Effector memory CD4-positive, alpha-beta T cell (primary cell): ENCODE measurements around the gene CLCN6.
"Not testable (repeated sequence)": the region's sequence is repeated elsewhere in the genome, so short reads cannot be mapped to it uniquely, and the experiment has no call there.

ENCODE experiments used
- DNase-seq, 3 donors: peaks; one replicate each; pipeline ENCODE4 v3.0.0-alpha.2; 2020
- H3K27ac ChIP-seq: 2 replicates; pipeline ENCODE4 v1.7.0; 2013; ENCODE audit warnings: mild to moderate bottlenecking, low read length, moderate library complexity; ENCODE audit not compliant: insufficient read depth, poor library complexity, severe bottlenecking
- H3K27me3 ChIP-seq: replicated peaks from 2 replicates; pipeline ENCODE4 v1.7.0; 2013; ENCODE audit warnings: mild to moderate bottlenecking, low read length; ENCODE audit not compliant: insufficient read depth, control insufficient read depth, poor library complexity, severe bottlenecking
- H3K36me3 ChIP-seq: 2 replicates; pipeline ENCODE4 v1.7.0; 2013; ENCODE audit warnings: mild to moderate bottlenecking, low read length, moderate library complexity; ENCODE audit not compliant: control insufficient read depth, insufficient read depth
- H3K4me1 ChIP-seq: 2 replicates; pipeline ENCODE4 v1.7.0; 2013; ENCODE audit warnings: low read length, mild to moderate bottlenecking; ENCODE audit not compliant: control insufficient read depth, insufficient read depth, poor library complexity, severe bottlenecking
- H3K4me3 ChIP-seq: 2 replicates; pipeline ENCODE4 v1.7.0; 2013; ENCODE audit warnings: low read length, low read depth, mild to moderate bottlenecking; ENCODE audit not compliant: insufficient read depth, poor library complexity, severe bottlenecking
- H3K9me3 ChIP-seq: 2 replicates; pipeline ENCODE4 v1.7.0; 2013; ENCODE audit warnings: mild to moderate bottlenecking, low read length, moderate library complexity; ENCODE audit not compliant: control insufficient read depth

CLCN6 gene

GRCh38 chr1:11802973-11803885 is 2.8 kb upstream of the CLCN6 start:
- peak; percentile 53 to 63 (median 60) for DNase-seq
- Histone ChIP-seq H3K4me1 (peaks cover 32% of the 10 kb centered on the region), H3K27me3 (no peaks in the 10 kb centered on the region), H3K27ac (peak overlapping the region; percentile 52), H3K36me3 (peaks cover 22% of the 10 kb centered on the region), H3K4me3 (peak overlapping the region; percentile 57), H3K9me3 (no peaks in the 10 kb centered on the region)

DNA sequence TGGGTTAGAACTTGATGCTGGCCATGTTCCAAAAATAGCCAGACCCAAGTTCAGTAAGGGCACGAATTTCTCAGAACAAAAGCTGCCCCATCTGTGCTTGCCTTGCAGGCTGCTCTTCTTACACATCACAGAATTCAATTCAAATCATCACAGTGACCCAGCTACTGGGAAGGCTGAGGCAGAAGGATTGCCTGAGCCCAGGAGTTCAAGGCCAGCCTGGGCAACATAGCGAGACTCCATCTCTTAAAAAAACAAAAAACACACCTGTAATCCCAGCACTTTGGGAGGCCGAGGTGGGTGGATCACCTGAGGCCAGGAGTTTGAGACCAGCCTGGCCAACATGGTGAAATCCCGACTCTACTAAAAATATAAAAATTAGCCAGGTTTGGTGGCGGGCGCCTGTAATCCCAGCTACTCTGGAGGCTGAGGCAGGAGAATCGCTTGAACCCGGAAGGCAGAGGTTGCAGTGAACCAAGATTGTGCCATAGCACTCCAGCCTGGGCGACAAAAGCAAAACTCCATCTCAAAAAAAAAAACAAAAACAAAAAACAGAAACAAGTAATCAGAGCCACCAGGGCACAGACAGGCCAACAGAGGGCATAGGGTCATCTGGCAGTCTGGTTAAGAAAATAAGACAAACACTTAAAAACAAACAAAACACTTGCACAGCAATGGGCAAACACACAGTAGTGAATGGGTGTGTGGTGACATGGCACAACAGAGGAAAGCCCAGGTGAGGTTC is 1.9 kb upstream of the CLCN6 start:
- H3K27ac ChIP-seq, DNase-seq, H3K4me3 ChIP-seq, H3K9me3 ChIP-seq, H3K27me3 ChIP-seq: not testable (repeated sequence)
- Histone ChIP-seq H3K36me3 (peaks cover 22% of the 10 kb centered on the region), H3K4me1 (peaks cover 32% of the 10 kb centered on the region)

GRCh38 chr1:11804666-11805421 is 1.1 kb upstream of the CLCN6 start:
- Histone ChIP-seq H3K27ac (peak overlapping the region; percentile 85), H3K4me1 (peaks cover 32% of the 10 kb centered on the region), H3K27me3 (no peaks in the 10 kb centered on the region), H3K4me3 (peak overlapping the region; percentile 80), H3K36me3 (peaks cover 17% of the 10 kb centered on the region), H3K9me3 (no peaks in the 10 kb centered on the region)
- peak in 1 of 3 donors; percentile 5 for DNase-seq

DNA sequence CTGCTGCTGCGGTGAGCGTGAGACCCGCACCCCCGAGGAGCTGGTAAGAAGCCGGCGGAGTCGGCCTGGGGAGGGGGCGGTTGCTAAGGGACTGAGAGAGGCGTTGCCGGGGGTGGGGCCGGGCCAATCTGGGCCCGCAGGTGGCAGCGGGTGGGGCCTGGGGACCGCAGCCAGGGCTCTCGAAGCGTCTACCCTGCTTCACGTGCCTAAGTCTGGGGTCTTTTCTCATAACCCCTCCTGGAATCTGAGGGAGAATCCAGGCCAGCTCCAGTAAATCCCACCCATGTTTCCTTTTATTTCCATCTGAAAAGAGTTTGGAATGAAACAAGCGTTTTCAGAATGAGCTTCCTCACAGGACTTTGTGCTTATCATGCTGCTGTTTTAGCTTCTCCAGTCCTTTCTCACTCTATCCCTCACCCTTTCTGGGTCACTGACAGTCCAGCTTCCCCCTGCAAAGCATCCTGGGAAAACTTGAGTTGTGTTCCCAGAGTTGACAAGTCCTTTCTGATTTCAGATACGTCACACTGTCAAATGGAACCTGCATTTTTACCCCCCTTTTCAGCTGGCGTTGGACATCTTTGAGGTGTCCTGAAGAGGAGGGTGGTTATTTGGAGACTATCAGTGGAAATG is 431 bp downstream of the CLCN6 start:
- H3K27ac ChIP-seq = peak overlapping the region; percentile 85
- peaks cover 2% of the 10 kb centered on the region for H3K36me3 ChIP-seq
- no peaks in the 10 kb centered on the region for H3K27me3 ChIP-seq
- DNase-seq = no peak
- no peaks in the 10 kb centered on the region for H3K9me3 ChIP-seq
- H3K4me1 ChIP-seq = peaks cover 32% of the 10 kb centered on the region
- H3K4me3 ChIP-seq = peak overlapping the region; percentile 80

- peak overlapping the region; percentile 85 for H3K27ac ChIP-seq
- H3K27me3 ChIP-seq = no peaks in the 10 kb centered on the region
- peaks cover 32% of the 10 kb centered on the region for H3K4me1 ChIP-seq
- DNase-seq = no peak
- peaks cover 6% of the 10 kb centered on the region for H3K36me3 ChIP-seq
- no peak overlapping the region for H3K4me3 ChIP-seq
- no peaks in the 10 kb centered on the region for H3K9me3 ChIP-seq
Measured at GRCh38 chr1:11807133-11807532, 1.1 kb downstream of the CLCN6 start.

- H3K27ac ChIP-seq = no peak overlapping the region
- H3K4me1 ChIP-seq = no peaks in the 10 kb centered on the region
- H3K9me3 ChIP-seq = no peaks in the 10 kb centered on the region
- DNase-seq = no peak
- H3K27me3 ChIP-seq = no peaks in the 10 kb centered on the region
- H3K36me3 ChIP-seq = peaks cover 34% of the 10 kb centered on the region
- no peak overlapping the region for H3K4me3 ChIP-seq
Measured at GRCh38 chr1:11813021-11813420, 7.0 kb downstream of the CLCN6 start.

- no peaks in the 10 kb centered on the region for H3K4me1 ChIP-seq
- no peaks in the 10 kb centered on the region for H3K27me3 ChIP-seq
- no peak for DNase-seq
- H3K4me3 ChIP-seq = no peak overlapping the region
- peaks cover 44% of the 10 kb centered on the region for H3K36me3 ChIP-seq
- H3K9me3 ChIP-seq = no peaks in the 10 kb centered on the region
- H3K27ac ChIP-seq = no peak overlapping the region
Measured at GRCh38 chr1:11817192-11817591, 11.2 kb downstream of the CLCN6 start.

DNA sequence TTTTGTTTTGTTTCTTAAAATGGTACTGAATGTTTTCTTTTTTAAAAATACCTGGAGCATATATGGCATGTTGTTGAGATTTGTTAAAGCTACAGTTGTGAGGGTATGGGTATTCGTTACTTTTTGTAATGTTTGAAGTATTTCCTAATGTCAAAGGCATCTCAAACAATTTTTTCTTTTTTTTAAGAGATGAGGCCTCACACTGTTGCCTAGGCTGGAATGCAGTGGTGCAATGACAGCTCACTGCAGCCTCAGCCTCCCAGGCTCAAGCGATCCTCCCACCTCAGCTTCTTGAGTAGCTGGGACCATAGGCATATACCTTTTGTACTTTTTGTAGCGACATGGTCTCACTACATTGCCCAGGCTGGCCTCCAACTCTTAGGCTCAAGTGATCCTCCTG is 16.1 kb downstream of the CLCN6 start:
- H3K27ac ChIP-seq = no peak overlapping the region
- peaks cover 47% of the 10 kb centered on the region for H3K36me3 ChIP-seq
- DNase-seq = no peak

GRCh38 chr1:11823366-11824137 is 17.6 kb downstream of the CLCN6 start:
- no peaks in the 10 kb centered on the region for H3K27me3 ChIP-seq
- H3K9me3 ChIP-seq = no peaks in the 10 kb centered on the region
- no peak overlapping the region for H3K27ac ChIP-seq
- H3K36me3 ChIP-seq = peaks cover 44% of the 10 kb centered on the region
- H3K4me1 ChIP-seq = no peaks in the 10 kb centered on the region
- DNase-seq = no peak
- H3K4me3 ChIP-seq = no peak overlapping the region

More for the DNA sequence above, 16.1 kb downstream of the CLCN6 start:
- Histone ChIP-seq H3K27me3 (no peaks in the 10 kb centered on the region), H3K4me3 (no peak overlapping the region), H3K4me1 (no peaks in the 10 kb centered on the region), H3K9me3 (no peaks in the 10 kb centered on the region)
